Eye (tissue), 1 donor: ENCODE data around the gene SEPTIN14.
"Not testable (repeated sequence)": the region's sequence is repeated elsewhere in the genome, so short reads cannot be mapped to it uniquely, and the experiment has no call there.

Experiments used
- DNase-seq: peaks from one replicate; pipeline ENCODE4 v3.0.0-alpha.2; 2015

Gene SEPTIN14

GRCh38 chr7:55862652-55863051 is at the start of gene SEPTIN14:
Gene SEPTIN14 (minus strand): TSS chr7:55862752. CDS start chr7:55861996, 756 bp downstream.
- not testable (repeated sequence) for DNase-seq

- no peak for DNase-seq
Measured at GRCh38 chr7:55903985-55904759, 41.6 kb upstream of the SEPTIN14 start.

- DNase-seq: not testable (repeated sequence)
Measured at GRCh38 chr7:55901059-55901458, 38.5 kb upstream of the SEPTIN14 start.

GRCh38 chr7:55898287-55898686 is 35.7 kb upstream of the SEPTIN14 start:
- DNase-seq: no peak

- no peak for DNase-seq
Measured at GRCh38 chr7:55895021-55895420, 32.5 kb upstream of the SEPTIN14 start.

GRCh38 chr7:55893940-55894339 is 31.4 kb upstream of the SEPTIN14 start:
- DNase-seq: no peak

GRCh38 chr7:55888378-55888777 is 25.8 kb upstream of the SEPTIN14 start:
- DNase-seq: peak; percentile 37

GRCh38 chr7:55887821-55888247 is 25.3 kb upstream of the SEPTIN14 start:
- DNase-seq: peak; percentile 67

GRCh38 chr7:55884321-55884720 is 21.8 kb upstream of the SEPTIN14 start:
- DNase-seq: no peak

GRCh38 chr7:55878691-55879090 is 16.1 kb upstream of the SEPTIN14 start:
- no peak for DNase-seq

GRCh38 chr7:55877308-55877707 is 14.8 kb upstream of the SEPTIN14 start:
- DNase-seq: no peak

- DNase-seq: no peak
Measured at GRCh38 chr7:55873765-55874164, 11.2 kb upstream of the SEPTIN14 start.

GRCh38 chr7:55871932-55872485 is 9.5 kb upstream of the SEPTIN14 start:
- no peak for DNase-seq

GRCh38 chr7:55868989-55869388 is 6.4 kb upstream of the SEPTIN14 start:
- DNase-seq: not testable (repeated sequence)

GRCh38 chr7:55845164-55845563 is 17.4 kb downstream of the SEPTIN14 start:
- not testable (repeated sequence) for DNase-seq

GRCh38 chr7:55838595-55838994 is 24.0 kb downstream of the SEPTIN14 start:
- DNase-seq: no peak

GRCh38 chr7:55827577-55827976 is 35.0 kb downstream of the SEPTIN14 start:
- DNase-seq: no peak

GRCh38 chr7:55818686-55819085 is 43.9 kb downstream of the SEPTIN14 start:
- DNase-seq: no peak

- DNase-seq: not testable (repeated sequence)
Measured at GRCh38 chr7:55797260-55797659, 65.3 kb downstream of the SEPTIN14 start.

- DNase-seq: no peak
Measured at GRCh38 chr7:55794527-55794926, 68.0 kb downstream of the SEPTIN14 start.

GRCh38 chr7:55792048-55792447 is 70.5 kb downstream of the SEPTIN14 start:
- no peak for DNase-seq

- DNase-seq: no peak
Measured at GRCh38 chr7:55787796-55788195, 74.8 kb downstream of the SEPTIN14 start.

- DNase-seq: no peak
Measured at GRCh38 chr7:55786901-55787300, 75.7 kb downstream of the SEPTIN14 start.

GRCh38 chr7:55785444-55785843 is 77.1 kb downstream of the SEPTIN14 start:
- not testable (repeated sequence) for DNase-seq

- no peak for DNase-seq
Measured at GRCh38 chr7:55784151-55784550, 78.4 kb downstream of the SEPTIN14 start.
